Ishikawa (cell line): ENCODE data around the gene CROCC.

Experiments used
- CEBPB ChIP-seq: IDR thresholded peaks from 2 replicates; pipeline ENCODE4 v1.6.1; 2012
- CREB1 ChIP-seq: IDR thresholded peaks from 2 replicates; pipeline ENCODE4 v1.6.1; 2012; ENCODE audit warnings: low read depth
- EGR1 ChIP-seq: IDR thresholded peaks from 2 replicates; pipeline ENCODE4 v1.6.1; 2012
- EP300 ChIP-seq: IDR thresholded peaks from 2 replicates; pipeline ENCODE4 v1.6.1; 2012; ENCODE audit warnings: borderline replicate concordance
- FOXM1 ChIP-seq: IDR thresholded peaks from 2 replicates; pipeline ENCODE4 v1.6.1; 2012; ENCODE audit warnings: low read depth, borderline replicate concordance
- NFIC ChIP-seq: IDR thresholded peaks from 2 replicates; pipeline ENCODE4 v1.6.1; 2012
- RAD21 ChIP-seq: IDR thresholded peaks from 2 replicates; pipeline ENCODE4 v1.6.1; 2012; ENCODE audit warnings: low read depth
- TAF1 ChIP-seq: IDR thresholded peaks from 2 replicates; pipeline ENCODE4 v1.6.1; 2012; ENCODE audit warnings: low read depth, mild to moderate bottlenecking
- TCF12 ChIP-seq: IDR thresholded peaks from 2 replicates; pipeline ENCODE4 v1.6.1; 2012; ENCODE audit warnings: low read depth
- TEAD4 ChIP-seq: IDR thresholded peaks from 2 replicates; pipeline ENCODE4 v1.6.1; 2012
- YY1 ChIP-seq: IDR thresholded peaks from 2 replicates; pipeline ENCODE4 v1.6.1; 2012; ENCODE audit warnings: low read depth
- ZBTB7A ChIP-seq: IDR thresholded peaks from 2 replicates; pipeline ENCODE4 v1.6.1; 2012; ENCODE audit warnings: low read depth
- TF ChIP-seq, protein P1 (sequence below): IDR thresholded peaks from 2 replicates; pipeline ENCODE4 v1.6.1; 2012; ENCODE audit warnings: low read depth, mild to moderate bottlenecking
- TF ChIP-seq, protein P2 (sequence below): IDR thresholded peaks from 2 replicates; pipeline ENCODE4 v1.6.1; 2012
- TF ChIP-seq, protein P3 (sequence below): IDR thresholded peaks from 2 replicates; pipeline ENCODE4 v1.6.1; 2012

CROCC gene

DNA sequence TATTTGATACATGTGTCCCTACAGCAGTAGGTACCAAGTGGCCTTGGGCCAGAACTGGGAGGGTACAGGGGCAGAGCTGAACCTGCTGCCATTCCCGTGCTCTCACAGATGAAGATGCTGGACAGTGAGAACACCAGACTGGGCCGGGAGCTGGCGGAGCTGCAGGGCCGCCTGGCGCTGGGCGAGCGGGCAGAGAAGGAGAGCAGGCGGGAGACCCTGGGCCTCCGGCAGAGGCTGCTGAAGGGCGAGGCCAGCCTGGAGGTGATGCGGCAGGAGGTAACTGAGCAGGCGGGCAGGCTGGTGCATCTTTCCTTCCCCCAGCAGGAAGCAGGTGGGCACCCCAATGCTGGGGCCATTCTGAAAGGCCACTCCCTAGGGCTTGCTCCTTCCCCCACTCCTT, 36.7 kb downstream of the CROCC start:
- TF ChIP-seq TEAD4 = no peak
- TF ChIP-seq TAF1 = no peak
- TF ChIP-seq YY1 = no peak
- no peak for TF ChIP-seq FOXM1
- TF ChIP-seq, protein P1, sequence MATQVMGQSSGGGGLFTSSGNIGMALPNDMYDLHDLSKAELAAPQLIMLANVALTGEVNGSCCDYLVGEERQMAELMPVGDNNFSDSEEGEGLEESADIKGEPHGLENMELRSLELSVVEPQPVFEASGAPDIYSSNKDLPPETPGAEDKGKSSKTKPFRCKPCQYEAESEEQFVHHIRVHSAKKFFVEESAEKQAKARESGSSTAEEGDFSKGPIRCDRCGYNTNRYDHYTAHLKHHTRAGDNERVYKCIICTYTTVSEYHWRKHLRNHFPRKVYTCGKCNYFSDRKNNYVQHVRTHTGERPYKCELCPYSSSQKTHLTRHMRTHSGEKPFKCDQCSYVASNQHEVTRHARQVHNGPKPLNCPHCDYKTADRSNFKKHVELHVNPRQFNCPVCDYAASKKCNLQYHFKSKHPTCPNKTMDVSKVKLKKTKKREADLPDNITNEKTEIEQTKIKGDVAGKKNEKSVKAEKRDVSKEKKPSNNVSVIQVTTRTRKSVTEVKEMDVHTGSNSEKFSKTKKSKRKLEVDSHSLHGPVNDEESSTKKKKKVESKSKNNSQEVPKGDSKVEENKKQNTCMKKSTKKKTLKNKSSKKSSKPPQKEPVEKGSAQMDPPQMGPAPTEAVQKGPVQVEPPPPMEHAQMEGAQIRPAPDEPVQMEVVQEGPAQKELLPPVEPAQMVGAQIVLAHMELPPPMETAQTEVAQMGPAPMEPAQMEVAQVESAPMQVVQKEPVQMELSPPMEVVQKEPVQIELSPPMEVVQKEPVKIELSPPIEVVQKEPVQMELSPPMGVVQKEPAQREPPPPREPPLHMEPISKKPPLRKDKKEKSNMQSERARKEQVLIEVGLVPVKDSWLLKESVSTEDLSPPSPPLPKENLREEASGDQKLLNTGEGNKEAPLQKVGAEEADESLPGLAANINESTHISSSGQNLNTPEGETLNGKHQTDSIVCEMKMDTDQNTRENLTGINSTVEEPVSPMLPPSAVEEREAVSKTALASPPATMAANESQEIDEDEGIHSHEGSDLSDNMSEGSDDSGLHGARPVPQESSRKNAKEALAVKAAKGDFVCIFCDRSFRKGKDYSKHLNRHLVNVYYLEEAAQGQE = no peak
- TF ChIP-seq, protein P2, sequence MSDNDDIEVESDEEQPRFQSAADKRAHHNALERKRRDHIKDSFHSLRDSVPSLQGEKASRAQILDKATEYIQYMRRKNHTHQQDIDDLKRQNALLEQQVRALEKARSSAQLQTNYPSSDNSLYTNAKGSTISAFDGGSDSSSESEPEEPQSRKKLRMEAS = no peak
- TF ChIP-seq, protein P3, sequence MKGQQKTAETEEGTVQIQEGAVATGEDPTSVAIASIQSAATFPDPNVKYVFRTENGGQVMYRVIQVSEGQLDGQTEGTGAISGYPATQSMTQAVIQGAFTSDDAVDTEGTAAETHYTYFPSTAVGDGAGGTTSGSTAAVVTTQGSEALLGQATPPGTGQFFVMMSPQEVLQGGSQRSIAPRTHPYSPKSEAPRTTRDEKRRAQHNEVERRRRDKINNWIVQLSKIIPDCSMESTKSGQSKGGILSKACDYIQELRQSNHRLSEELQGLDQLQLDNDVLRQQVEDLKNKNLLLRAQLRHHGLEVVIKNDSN = no peak

DNA sequence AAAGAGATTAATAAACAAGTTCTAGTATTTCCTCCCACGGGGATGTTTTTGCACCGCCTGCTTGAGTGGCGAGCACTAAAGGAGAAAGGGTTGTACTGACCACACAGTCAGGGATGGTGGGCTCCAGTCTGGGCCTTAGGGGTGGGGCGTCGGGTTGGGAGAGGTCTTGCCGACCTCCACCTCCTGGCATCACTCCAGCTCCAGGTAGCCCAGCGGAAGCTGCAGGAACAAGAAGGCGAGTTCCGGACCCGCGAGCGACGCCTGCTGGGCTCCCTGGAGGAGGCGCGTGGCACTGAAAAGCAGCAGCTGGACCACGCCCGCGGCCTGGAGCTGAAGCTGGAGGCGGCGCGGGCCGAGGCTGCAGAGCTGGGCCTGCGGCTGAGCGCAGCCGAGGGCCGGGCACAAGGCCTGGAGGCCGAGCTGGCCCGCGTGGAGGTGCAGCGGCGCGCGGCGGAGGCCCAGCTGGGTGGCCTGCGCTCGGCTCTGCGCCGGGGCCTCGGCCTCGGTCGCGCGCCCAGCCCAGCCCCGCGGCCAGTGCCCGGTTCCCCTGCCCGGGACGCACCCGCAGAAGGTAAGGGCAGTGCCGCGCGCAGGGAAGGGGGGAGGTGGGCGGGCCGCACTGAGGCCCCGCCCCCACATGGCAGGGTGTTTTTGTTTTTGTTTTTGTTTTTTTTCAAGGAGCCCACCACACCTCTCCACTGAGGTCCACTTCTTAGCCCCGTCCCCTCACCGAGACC, 39.0 kb downstream of the CROCC start:
- TF ChIP-seq EGR1 = no peak
- peak; percentile 53; the same call in 1 of the 2 replicates for TF ChIP-seq ZBTB7A
- TF ChIP-seq TEAD4 = no peak
- no peak for TF ChIP-seq EP300
- TF ChIP-seq, protein P3 = no peak
- TF ChIP-seq TCF12 = peak; percentile 26; the same call in 1 of the 2 replicates
- TF ChIP-seq CREB1 = no peak
- TF ChIP-seq, protein P2 = peak; percentile 89
- TF ChIP-seq TAF1 = peak; percentile 34; the same call in 1 of the 2 replicates
- TF ChIP-seq NFIC = peak; percentile 75
- no peak for TF ChIP-seq CEBPB
- no peak for TF ChIP-seq FOXM1
- no peak for TF ChIP-seq YY1
- TF ChIP-seq RAD21 = peak; percentile 52; the same call in 1 of the 2 replicates
- TF ChIP-seq, protein P1 = no peak

DNA sequence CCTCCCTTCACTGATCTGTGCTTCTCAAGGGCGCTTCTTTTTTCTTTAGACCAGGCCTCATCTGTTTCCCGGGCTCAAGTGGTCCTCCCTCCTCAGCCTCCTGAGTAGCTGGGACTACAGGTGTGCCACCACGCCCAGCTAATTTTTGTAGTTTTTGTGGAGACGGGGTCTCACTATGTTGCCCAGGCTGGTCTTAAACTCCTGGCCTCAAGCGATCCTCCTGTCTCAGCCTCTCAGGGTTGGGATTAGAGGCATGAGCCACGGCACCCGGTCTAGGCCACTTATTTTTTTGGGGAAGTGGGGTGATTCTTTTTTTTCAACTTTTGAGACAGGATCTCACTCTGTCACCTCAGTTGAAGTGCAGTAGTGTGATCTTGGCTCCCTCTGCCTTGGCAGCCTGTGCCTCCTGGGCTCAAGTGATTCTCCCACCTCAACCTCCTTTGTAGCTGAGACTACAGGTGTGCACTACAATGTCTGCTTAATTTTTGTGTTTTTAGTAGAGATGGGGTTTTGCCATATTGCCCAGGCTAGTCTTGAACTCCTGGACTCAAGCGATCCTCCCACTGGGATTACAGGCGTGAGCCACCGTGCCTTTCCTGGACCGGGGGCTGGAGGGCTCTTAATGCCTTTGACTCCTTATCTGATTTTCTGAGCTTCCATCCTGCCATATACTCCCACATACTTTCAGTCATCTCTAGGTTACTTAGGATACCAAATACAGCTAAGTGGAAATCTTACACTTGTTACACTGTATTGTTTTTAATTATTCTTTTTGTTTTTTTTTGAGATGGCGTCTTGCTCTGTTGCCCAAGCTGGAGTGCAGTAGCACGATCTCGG, 39.8 kb downstream of the CROCC start:
- TF ChIP-seq YY1 (no peak), NFIC (no peak), EGR1 (no peak), FOXM1 (no peak), TEAD4 (no peak), CEBPB (no peak), TAF1 (no peak), TCF12 (no peak), RAD21 (no peak), CREB1 (no peak), EP300 (no peak), ZBTB7A (no peak)
- TF ChIP-seq, protein P2 = no peak
- TF ChIP-seq, protein P3 = no peak
- TF ChIP-seq, protein P1 = no peak
